ENCODE results near the gene LHX6.

The LHX6 gene

GRCh38 chr9:122234022-122234748 is 5.4 kb upstream of the LHX6 start:
- DNase-seq (ENCODE audit: low spot score): no peak

DNA sequence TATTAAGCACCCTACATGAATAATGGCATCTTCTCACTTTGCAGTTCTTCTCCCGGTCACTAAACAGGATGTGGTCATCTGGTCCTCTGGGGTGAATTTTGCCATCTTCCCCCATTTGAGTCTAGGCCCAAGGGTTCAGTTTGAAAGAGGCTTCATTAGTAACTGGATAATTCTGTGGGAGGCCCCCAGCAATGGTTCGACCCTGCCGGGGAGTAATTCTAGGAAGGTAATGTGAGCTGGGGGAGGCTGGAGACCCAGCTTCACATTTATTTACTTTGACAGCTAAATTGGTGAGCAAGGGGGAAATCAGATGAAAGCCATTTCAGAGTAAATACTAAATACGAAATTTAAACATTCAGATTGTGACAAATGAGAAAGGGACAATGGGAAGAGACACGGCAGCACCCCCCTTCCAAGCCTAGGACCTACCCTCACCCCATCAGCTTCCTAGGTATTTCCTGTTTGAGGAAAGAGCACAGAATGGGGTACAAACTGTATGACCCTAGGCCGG is 4.1 kb upstream of the LHX6 start:
- no peak for DNase-seq (ENCODE audit: low spot score)

GRCh38 chr9:122229485-122229837 is 704 bp upstream of the LHX6 start:
- DNase-seq (ENCODE audit: low spot score): no peak

- no peak for DNase-seq (ENCODE audit: low spot score)
Observed at GRCh38 chr9:122228191-122228567, 578 bp downstream of the LHX6 start.

- DNase-seq (ENCODE audit: low spot score): no peak
Observed at GRCh38 chr9:122227575-122227900, 1.2 kb downstream of the LHX6 start.

- no peak for DNase-seq (ENCODE audit: low spot score)
Observed at GRCh38 chr9:122226758-122227574, 1.8 kb downstream of the LHX6 start.

- DNase-seq (ENCODE audit: low spot score): no peak
Observed at GRCh38 chr9:122226142-122226757, 2.5 kb downstream of the LHX6 start.

DNA sequence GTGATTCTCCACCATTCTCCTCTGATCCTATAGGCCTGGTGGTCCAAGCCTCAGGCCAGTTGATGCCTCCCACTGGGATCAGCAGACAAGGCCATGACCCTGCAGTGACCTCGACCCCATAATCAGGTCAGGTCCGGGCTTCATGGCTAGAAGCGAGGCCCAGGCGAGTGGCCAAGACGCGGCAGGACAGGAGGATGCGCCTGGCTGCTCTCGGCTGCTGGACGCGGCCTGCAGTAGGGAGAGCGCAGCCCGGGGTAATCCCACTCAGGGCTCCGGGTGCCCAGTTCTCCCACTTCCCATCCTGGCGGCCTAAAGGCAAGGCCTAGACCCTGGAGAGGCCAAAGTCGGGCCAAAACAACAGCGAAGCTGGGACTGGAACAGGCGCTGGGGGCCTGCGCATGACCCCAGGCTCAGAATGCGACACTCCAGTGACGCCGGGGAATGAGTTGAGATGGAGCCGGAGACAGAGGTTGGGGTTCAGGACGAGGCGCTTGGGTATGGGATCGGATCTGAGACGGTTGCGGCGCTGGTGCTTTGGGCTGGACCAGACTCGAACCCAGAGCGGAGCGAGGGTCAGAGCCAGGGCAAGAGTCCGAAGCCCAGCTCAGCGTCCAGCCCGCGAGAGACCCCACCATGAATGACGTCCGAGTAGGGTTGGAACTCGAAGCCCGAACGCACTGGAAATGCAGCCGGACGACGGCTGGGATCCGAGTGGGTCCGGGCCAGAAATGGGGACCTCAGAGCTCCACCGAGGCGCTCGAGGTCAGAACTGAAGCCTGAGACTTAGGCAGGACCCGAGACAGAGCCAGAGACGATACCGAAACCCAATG is 3.2 kb downstream of the LHX6 start:
- DNase-seq (ENCODE audit: low spot score): no peak

DNA sequence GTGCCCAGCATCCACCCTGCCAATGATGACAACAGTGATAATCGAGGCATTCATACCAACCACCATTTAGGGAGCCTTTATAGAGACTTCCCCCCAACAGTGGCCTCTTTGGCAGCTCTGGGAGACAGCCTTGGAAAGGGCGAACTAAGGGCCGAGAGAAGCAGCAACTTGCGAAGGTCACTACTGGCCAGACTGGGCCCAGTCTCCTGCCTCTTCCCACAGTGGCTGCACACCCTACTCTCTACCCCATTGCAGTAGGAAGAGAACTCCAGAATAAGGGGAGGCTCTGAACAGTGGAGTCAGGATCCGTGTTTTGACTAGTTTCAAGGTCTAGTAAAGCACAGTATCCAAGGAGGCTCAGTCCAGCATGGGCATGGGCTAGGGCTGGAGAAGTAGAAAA is 5.3 kb downstream of the LHX6 start:
- DNase-seq (ENCODE audit: low spot score): no peak

DNA sequence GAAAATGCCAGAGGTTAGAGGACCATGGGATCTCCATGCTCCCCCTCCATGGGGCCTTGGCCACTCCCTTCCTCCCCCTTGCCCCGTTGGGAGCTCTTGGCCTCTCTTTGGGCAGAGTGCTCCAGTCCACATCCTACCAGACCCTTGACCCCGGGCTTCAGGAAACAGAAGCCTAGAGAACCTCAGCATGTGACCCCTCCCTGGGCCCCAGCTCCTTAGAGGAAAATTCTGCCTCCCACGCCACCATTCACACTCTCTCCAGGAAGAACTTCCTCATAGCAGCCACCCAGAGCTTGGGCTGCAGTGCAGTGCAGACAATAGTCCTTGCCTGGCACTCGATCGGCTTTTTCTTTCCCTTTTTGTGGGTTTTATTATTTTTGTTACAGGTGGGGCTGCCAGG is 6.0 kb downstream of the LHX6 start:
- DNase-seq (ENCODE audit: low spot score): no peak

DNA sequence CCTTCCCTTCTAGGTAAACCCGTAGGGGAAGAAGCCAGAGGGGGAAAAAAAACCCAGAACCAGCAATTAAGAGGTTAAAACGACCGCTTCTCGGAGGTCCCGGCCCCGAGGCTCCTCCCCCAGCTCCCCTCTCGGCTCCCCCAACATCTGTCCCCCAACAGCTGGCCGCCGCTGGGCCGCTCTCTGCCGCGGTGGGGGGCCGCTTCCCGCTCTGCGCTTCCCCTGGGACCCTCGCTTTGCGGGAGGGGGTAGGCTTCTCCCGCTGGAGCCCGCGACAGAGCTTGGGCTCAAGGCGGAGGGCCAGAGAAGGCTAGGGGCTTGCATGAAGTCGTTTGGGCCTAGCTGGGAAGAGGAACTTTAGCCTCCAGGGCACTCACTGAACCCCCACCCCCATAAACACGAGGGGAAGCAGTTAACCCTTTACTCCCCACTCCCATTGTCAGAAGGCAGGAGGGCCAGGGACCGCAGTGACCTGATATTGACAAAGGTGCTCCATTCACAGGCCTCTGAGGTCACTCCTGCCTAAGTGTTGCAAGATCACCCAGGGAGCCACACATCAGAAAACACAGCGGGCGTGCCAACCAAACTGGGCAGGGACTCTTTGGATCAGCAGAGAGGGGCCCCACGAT is 7.5 kb downstream of the LHX6 start:
- no peak for DNase-seq (ENCODE audit: low spot score)

DNA sequence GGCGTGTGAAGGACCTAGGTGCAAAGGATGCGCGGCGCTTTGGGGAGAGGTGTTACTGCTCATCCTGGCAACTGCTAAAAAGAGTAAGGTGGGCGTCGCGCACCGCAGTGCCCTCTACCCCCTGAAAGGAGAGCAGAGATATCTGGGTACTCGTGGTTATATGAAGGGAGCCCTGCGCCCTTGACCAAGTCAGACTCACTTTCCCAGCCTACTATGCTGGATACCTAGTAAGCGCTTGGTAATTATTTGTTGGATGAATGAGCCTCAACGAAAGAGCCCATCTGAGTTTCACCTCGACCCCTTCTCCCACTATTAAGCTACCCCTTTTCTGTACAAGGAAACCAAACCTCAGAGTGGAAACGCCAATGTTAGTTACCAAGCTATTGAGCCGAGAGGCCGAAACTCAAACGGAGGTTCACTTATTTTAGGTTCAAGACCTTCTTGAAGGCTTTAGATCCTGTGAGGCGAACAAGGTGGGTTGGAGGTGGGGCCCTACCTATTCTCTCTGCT is 8.0 kb downstream of the LHX6 start:
- no peak for DNase-seq (ENCODE audit: low spot score)

DNA sequence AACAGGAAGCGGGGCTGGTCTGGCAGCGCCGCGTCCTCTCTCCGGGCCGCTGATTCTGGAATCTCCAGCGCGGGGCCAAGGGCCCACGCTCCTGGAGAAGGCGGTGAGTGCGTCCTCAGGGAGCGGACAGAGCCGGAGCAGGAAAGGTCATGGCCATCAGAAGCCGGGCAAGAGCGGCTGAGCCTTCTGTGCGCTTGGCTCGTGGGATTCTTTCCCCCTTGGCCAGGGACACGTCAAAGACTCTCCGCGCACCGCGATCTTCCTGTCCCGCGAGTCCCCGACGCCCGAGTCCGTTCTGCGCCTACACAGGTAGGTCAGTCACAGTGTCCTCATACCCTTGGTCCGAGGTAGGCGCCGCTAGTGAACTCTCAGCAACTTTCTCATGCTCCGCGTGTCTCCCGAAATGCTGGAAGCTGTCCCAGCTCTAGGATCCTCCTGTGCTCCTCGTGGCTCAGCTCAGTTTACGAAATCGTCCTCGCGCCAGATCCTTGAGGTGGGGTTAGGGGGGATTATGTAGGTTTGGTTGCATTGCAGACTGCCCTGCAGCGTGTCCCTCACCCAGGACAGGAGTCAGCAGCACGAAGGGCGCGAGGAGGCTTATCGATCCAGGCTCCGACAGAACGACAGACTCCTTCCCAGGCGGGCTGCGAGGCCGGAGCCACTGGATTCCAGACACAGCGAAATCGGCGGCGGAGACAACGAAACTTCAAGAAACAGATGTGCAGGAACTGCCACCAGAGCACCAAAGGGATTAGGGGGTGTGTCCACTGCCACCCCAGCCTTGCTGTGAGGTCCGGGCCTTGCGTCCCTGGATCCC is 8.7 kb downstream of the LHX6 start:
- DNase-seq (ENCODE audit: low spot score): no peak

DNA sequence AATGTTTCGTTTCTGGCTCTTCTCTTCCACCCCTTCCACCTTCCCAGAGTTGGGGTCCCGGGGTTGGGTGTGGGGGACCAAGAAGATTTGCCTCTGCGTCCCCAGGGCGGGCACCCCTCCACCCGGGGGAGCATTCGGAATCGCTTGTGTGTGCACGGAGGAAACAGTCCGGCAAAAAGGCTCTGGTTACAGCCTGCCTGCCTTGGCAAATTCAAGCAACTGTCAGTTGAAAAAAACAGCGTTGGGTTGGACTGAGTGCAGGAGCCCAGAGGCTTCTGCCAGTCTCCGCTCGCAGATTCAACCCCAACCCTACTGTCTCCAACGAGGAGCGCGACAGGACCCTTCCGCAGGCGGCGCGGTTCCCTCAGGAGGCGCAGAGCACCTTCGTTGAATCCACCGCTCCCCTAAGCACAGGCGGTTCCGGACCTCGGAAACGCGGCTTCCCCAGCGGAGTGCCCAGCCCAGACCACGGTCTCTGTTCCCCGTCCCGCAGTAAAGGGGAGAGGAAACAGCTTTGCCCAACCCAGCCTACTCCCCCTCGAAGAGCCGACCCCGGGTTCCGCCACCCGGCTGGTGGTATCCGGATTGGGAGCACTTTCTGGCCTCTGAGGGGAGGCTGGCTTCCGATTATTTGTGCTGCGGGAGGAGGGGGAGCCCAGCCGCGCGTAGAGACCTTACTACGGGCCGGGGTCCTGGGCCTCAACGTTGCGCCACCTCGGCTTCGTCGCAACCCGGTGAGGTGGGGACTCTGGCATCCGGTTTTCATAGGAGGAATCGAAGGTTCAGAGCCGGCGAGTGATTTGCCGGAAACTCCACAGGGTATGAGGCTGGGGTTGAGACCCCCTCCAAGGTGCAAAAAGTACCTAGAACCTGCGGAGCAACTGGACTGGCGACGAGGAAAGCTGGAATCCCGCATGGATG is 9.6 kb downstream of the LHX6 start:
- DNase-seq (ENCODE audit: low spot score): no peak

DNA sequence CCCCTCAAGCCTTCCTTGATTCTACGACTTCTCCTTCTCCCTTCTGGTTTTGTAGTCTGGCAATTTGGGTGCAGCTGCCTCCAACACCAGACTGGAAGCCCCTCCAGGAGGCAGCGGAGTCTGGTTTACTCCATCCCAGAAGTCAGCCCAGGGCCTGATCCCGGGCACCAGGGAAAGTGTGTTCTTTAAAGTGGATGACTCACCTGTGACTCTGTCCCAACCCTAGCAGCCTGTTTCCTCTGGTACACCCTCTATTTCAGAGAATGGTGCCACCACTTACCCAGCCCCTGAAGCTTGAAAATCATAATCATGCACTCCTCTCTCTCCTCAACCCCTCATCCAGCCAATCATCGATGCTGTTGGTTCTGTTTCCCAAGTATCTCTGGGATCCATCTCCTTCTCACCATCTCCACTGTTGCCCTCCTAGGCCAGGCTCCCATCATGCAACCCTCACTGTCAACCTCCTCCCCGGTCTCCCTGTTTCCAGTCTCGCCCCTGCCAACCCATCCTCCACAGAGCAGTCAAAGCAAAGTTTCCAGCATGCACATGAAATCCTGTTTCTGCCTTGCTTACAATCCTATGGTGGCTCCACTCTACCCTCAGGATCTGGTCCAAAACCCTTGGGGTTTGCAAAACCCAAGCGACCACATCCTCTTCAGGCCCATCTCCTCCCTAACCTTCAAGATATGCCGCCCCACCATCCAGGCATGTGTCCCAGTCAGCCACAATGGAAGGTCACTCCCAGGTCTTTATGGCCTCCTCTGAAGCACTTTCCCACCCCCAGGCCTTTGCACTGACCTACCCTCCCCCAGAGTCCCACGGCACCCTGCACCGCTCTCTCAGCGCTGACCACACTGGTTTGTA is 10.5 kb downstream of the LHX6 start:
- no peak for DNase-seq (ENCODE audit: low spot score)

GRCh38 chr9:122217640-122218039 is 11.1 kb downstream of the LHX6 start:
- no peak for DNase-seq (ENCODE audit: low spot score)

GRCh38 chr9:122216798-122217418 is 11.8 kb downstream of the LHX6 start:
- no peak for DNase-seq (ENCODE audit: low spot score)

DNA sequence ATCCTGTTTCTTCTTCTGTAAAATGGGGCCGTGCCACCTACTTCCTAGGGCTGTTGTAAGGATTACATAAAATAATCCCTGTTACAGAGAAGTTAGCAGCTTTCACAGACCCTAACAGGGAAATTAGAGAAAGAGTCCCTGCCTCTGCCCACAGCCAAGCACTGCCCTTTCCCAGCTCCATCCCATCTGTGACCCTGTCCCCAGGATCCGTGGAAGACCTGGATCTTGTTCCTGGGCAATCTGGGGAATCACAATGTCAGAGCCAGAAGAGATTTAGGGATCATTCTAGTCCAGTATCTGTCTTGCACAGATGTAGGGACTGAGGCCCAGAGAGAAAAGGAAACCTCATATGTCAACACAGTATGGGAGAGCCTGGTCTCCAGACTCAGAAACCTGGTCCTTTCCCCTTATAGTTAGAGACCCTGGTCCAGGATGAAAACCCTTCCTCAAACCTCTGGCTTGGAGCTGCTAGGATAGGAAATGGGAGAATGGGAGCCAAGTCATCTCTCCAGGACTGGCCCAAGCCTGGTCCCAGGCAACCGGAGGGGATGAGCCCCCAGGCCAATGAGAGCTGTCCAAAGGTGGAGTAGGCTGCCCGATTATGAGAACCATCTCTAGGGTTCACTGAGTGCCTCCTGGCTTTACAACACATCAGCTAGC is 12.5 kb downstream of the LHX6 start:
- no peak for DNase-seq (ENCODE audit: low spot score)

Measured in HuH-7 (cell line).